HUES64 (cell line): ENCODE results near the gene CHST1.

Source experiments
- H3K27ac ChIP-seq: 2 replicates; pipeline ENCODE4 v1.7.0; 2013; ENCODE audit warnings: low read depth, low read length, inconsistent platforms
- H3K27me3 ChIP-seq: 2 replicates; pipeline ENCODE4 v1.6.1; 2013; ENCODE audit warnings: mild to moderate bottlenecking, low read length; ENCODE audit not compliant: insufficient read depth
- H3K36me3 ChIP-seq: 2 replicates; pipeline ENCODE4 v1.6.1; 2013; ENCODE audit warnings: mild to moderate bottlenecking, low read length; ENCODE audit not compliant: insufficient read depth
- H3K4me1 ChIP-seq: 2 replicates; pipeline ENCODE4 v1.6.1; 2013; ENCODE audit warnings: mild to moderate bottlenecking, low read length, moderate library complexity; ENCODE audit not compliant: insufficient read depth
- H3K4me3 ChIP-seq: 2 replicates; pipeline ENCODE4 v1.5.1; 2013; ENCODE audit warnings: mild to moderate bottlenecking, low read length, moderate library complexity
- H3K9ac ChIP-seq: 2 replicates; pipeline ENCODE4 v1.6.1; 2013; ENCODE audit warnings: mild to moderate bottlenecking, low read depth, low read length
- H3K9me3 ChIP-seq: 2 replicates; pipeline ENCODE4 v1.6.1; 2013; ENCODE audit warnings: low read depth, low read length; ENCODE audit not compliant: insufficient read depth
- WGBS: fragments of 150-250, 120-280 bp; methylation state at CpG from one replicate; pipeline ENCODE4 v1.1.7; 2013; ENCODE audit warnings: missing lambda C conversion rate; 5-methylcytosine and 5-hydroxymethylcytosine counted together

CHST1 gene

DNA sequence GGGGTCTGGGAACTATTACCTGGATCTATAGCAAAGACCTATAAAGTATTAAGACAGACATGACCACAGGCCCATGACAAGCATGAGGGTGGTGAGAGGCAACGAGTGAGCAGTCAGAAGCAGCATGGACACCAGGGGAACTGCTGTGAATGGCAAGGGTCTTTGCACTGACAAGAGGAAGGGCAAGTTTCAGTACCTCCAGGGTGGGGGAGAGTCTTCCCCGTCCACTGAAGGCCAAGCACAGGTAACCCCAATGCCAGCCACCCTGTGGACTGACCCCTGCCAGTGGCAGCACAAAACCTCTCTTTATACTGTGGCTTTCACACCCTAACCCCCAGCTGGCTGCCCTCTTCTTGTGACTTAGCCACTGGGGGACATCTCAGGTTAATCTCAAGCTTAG lies 55.5 kb downstream of the CHST1 start:
- H3K4me3 ChIP-seq, result no peak overlapping the region
- H3K36me3 ChIP-seq, result no peaks in the 10 kb centered on the region
- 0 out of 2 replicates have a peak, but pooled peaks cover 8% of the 10 kb centered on the region for H3K4me1 ChIP-seq
- H3K9me3 ChIP-seq, result no peaks in the 10 kb centered on the region
- H3K27me3 ChIP-seq, result no peaks in the 10 kb centered on the region
- WGBS, result 42% methylated on average over 2 of the region's 2 CpGs
- H3K27ac ChIP-seq, result no peak overlapping the region
- no peak overlapping the region for H3K9ac ChIP-seq

GRCh38 chr11:45609337-45609736 lies 56.1 kb downstream of the CHST1 start:
- H3K36me3 ChIP-seq, result no peaks in the 10 kb centered on the region
- no peak overlapping the region for H3K27ac ChIP-seq
- no peak overlapping the region for H3K4me3 ChIP-seq
- no peaks in the 10 kb centered on the region for H3K9me3 ChIP-seq
- peaks cover 8% of the 10 kb centered on the region; the same call in 1 of the 2 replicates for H3K4me1 ChIP-seq
- H3K27me3 ChIP-seq, result no peaks in the 10 kb centered on the region
- H3K9ac ChIP-seq, result no peak overlapping the region
- WGBS, result 91% methylated on average over 3 of the region's 3 CpGs

DNA sequence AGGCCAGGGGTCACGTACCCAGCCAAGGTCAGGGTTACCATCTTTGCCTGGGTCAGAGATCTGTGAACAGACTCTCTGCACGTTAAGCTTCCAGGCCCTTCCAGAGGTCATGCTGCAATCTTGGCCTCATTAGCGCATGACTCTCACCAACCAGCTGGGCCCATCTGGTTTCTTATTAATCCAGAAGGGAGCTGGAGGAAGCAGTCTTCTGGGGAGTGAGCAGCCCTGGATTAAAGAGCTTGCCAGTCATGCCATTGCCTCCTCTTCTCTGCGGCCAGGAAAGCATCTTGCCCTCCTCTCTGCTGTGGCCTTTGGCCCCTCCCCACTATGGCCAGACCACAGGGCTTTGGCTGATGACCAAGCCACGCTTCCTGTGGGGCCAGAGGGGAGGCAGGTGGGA lies 57.4 kb downstream of the CHST1 start:
- Histone ChIP-seq H3K4me1 (peaks cover 13% of the 10 kb centered on the region), H3K9me3 (no peaks in the 10 kb centered on the region), H3K27me3 (no peaks in the 10 kb centered on the region), H3K4me3 (no peak overlapping the region), H3K9ac (no peak overlapping the region), H3K27ac (no peak overlapping the region), H3K36me3 (no peaks in the 10 kb centered on the region)
- WGBS, result 88% methylated on average over 5 of the region's 5 CpGs

- Histone ChIP-seq H3K36me3 (no peaks in the 10 kb centered on the region), H3K27ac (no peak overlapping the region), H3K27me3 (no peaks in the 10 kb centered on the region), H3K9ac (no peak overlapping the region), H3K4me3 (0 out of 2 replicates have a peak overlapping the region, but pooled peaks have one; percentile 5), H3K4me1 (peaks cover 13% of the 10 kb centered on the region), H3K9me3 (no peaks in the 10 kb centered on the region)
- WGBS, result 19% methylated on average over 10 of the region's 10 CpGs
These were observed 58.7 kb downstream of the CHST1 start for GRCh38 chr11:45606514-45607281.

DNA sequence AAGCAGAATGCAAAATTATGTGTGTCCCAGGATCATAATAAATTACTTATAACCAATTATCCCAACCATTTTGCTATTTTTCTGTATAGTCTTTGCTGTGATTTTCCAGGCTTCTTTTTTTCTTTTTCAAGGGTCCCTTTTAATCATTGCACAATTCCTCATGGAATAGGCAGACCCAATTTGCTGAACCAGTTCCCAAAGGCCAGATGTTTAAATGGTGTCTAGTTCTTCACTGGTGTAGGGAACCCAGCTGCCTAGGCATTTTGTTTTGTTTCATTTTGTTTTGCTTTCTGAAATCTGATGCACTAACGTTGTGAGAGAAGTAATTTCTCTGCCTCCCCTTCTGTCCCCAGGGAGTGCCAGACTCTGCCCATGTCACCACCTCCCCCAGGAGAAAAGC lies 60.4 kb downstream of the CHST1 start:
- peaks cover 13% of the 10 kb centered on the region for H3K4me1 ChIP-seq
- H3K9me3 ChIP-seq, result no peaks in the 10 kb centered on the region
- H3K4me3 ChIP-seq, result no peak overlapping the region
- no peak overlapping the region for H3K9ac ChIP-seq
- 80% methylated on average over 1 of the region's 1 CpG for WGBS
- no peaks in the 10 kb centered on the region for H3K36me3 ChIP-seq
- no peak overlapping the region for H3K27ac ChIP-seq
- H3K27me3 ChIP-seq, result no peaks in the 10 kb centered on the region

- Histone ChIP-seq H3K4me1 (peaks cover 13% of the 10 kb centered on the region), H3K9ac (no peak overlapping the region), H3K36me3 (no peaks in the 10 kb centered on the region), H3K27ac (no peak overlapping the region), H3K27me3 (no peaks in the 10 kb centered on the region), H3K9me3 (no peaks in the 10 kb centered on the region), H3K4me3 (no peak overlapping the region)
- WGBS, result 76% methylated on average over 11 of the region's 11 CpGs
These were observed 61.3 kb downstream of the CHST1 start for GRCh38 chr11:45603946-45604682.

DNA sequence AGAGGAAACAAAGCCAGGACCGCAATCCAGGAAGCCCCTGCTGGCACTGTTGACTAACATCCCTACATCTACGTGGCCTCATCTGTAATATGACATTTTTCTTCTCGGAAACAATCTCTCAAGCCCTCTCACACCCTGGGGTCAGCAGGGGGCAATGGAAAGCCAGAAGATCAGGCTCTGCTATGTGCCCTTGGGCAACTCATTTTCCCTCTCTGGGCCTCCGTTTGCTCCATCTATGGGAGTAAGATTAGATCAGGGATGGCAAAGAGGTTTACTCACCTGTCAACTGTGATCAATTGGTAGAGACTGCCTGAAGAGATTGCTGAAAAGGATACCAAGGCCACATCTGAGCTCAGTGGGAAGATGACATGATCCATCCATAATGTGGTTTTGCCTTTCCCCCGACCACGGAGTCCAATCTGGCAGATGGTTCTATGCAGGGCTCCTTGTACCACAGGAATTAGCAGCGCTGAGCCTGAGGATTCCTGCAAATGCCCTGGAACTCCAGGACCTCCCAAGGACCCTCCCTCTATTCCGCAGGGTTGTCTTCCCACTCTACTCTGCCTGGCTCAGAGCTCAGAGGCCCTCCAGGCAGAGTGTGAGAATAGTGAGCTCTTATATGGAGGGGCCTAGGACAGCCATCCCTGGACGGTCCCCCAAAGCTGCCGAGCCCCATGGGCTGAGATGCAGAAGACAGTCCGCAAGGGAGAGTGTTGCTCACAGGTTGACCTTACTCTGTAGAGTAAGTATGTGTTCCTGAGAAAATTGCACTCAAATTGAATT lies 66.1 kb downstream of the CHST1 start:
- 85% methylated on average over 11 of the region's 11 CpGs for WGBS
- H3K9me3 ChIP-seq, result no peaks in the 10 kb centered on the region
- no peaks in the 10 kb centered on the region for H3K27me3 ChIP-seq
- no peaks in the 10 kb centered on the region for H3K36me3 ChIP-seq
- H3K27ac ChIP-seq, result no peak overlapping the region
- H3K4me1 ChIP-seq, result peaks cover 5% of the 10 kb centered on the region
- no peak overlapping the region for H3K4me3 ChIP-seq
- no peak overlapping the region for H3K9ac ChIP-seq
